ENCODE results near the gene NDUFS7.

- TF ChIP-seq CTCF (IDR thresholded peaks at IDR 0.05) (no peak), POLR2AphosphoS5 (IDR thresholded peaks at IDR 0.05) (no peak), EP300 (IDR thresholded peaks at IDR 0.05) (no peak), POLR2A (IDR thresholded peaks at IDR 0.05) (no peak)
Observed at GRCh38 chr19:1434040-1434366, 50.3 kb downstream of the NDUFS7 start.

Measured in stomach (tissue), 4 donors.